ENCODE results near the gene PRRG2. TPM values are rescaled to one million over a fixed set of nuclear protein-coding genes. Genes with fewer than 3 reads are reported as not detected.

The PRRG2 gene
- total and polyA plus RNA-seq, 3 experiments from 2014 or later = 0.24 to 1.2 (median 1.2) TPM

GRCh38 chr19:49579947-49580263 is 1.2 kb upstream of the PRRG2 start:
- peak overlapping the region; percentile 90 to 95 (median 94) for H3K4me3 Mint-ChIP-seq
- H3K9me3 ChIP-seq (ENCODE audit: low read length) = no peaks in the 10 kb centered on the region
- H3K9me3 Mint-ChIP-seq = no peaks in the 10 kb centered on the region
- H3K4me1 Mint-ChIP-seq = peaks cover 27 to 43% (median 39%) of the 10 kb centered on the region in 3 donors
- no peak for DNase-seq
- peak overlapping the region; percentile 93 for H3K4me3 ChIP-seq (ENCODE audit: low read length)
- H3K36me3 Mint-ChIP-seq = peaks cover 0 to 25% (median 3%) of the 10 kb centered on the region in 3 donors
- H3K36me3 ChIP-seq (ENCODE audit: insufficient read depth, low read length) = peaks cover 6% of the 10 kb centered on the region
- no peaks in the 10 kb centered on the region for H3K27me3 Mint-ChIP-seq
- CTCF ChIA-PET = interaction anchor here (1.1 to 4.3 kb wide), 9 partner anchors 9 to 101 kb away, joined by 3 to 29 read pairs (median 4); partner anchors contain the start of genes PRMT1 and RRAS
- peak overlapping the region; percentile 78 for H3K27ac ChIP-seq (ENCODE audit: low read depth, low read length)
- peak overlapping the region; percentile 65 to 98 (median 92) for H3K27ac Mint-ChIP-seq
- no peaks in the 10 kb centered on the region for H3K27me3 ChIP-seq (ENCODE audit: insufficient read depth, low read length, poor library complexity, severe bottlenecking)
- POLR2A ChIA-PET = interaction anchor here (0.6 to 2.6 kb wide), 11 partner anchors 9 to 456 kb away, joined by 3 to 13 read pairs (median 5); partner anchors contain the start of genes BCL2L12, FCGRT, IRF3 and RCN3
- peaks cover 24% of the 10 kb centered on the region for H3K4me1 ChIP-seq (ENCODE audit: insufficient read depth, low read length)

DNA sequence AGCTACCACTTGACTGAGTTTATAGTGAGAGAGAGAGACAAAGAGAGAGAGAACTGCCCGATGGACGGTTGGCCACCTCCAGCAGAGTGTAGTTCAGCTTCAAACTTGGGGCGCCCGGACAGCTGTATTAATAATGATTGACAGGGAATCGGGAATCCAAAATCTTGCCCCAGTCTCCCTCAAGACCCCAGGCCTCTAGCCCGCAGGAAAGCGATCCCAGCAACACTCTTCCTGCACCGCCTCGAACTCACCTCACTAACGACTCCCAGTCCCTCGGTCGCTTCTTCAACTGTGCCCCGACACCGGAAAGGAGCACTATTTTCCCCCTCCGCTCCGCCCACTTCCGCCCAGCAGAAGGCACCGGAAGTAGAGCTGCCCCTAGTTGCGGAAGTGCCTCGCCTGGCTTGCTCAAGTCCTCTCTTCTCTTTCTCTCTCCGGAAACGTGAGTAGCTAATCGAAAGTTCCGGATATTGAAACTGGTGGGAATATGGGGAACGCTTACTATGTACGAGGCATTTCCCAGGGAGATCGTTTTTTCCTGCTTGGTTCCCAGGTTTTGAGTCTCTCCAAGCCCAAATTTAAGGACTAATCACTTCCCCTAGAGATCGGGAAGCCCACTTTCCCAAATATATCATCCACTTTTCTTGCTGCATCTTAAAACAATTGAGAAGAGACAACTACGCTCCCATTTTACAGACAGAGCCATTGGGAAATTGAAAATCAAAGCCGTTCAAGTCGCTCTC is 681 bp upstream of the PRRG2 start, which contains the start of gene NOSIP:
NOSIP (minus strand) TSS at position 293 of the 743 bp plus-strand sequence. CDS start 19,865 bp downstream, outside the sequence.
- CTCF ChIA-PET = interaction anchor here (1.1 to 4.3 kb wide), 9 partner anchors 10 to 100 kb away, joined by 3 to 29 read pairs (median 4); partner anchors contain the start of genes PRMT1 and RRAS
- POLR2A ChIA-PET = interaction anchor here (0.5 to 2.6 kb wide), 15 partner anchors 10 to 455 kb away, joined by 3 to 13 read pairs (median 4); partner anchors contain the start of genes BCL2L12, FCGRT, IRF3 and RCN3
- Histone ChIP-seq H3K9me3 (ENCODE audit: low read length) (no peaks in the 10 kb centered on the region), H3K4me3 (ENCODE audit: low read length) (peak within 1 kb of the TSS; percentile 93), H3K4me1 (ENCODE audit: insufficient read depth, low read length) (peaks cover 24% of the 10 kb centered on the region), H3K36me3 (ENCODE audit: insufficient read depth, low read length) (peaks cover 2% of the 10 kb centered on the region), H3K27me3 (ENCODE audit: insufficient read depth, low read length, poor library complexity, severe bottlenecking) (no peaks in the 10 kb centered on the region), H3K27ac (ENCODE audit: low read depth, low read length) (peak within 1 kb of the TSS; percentile 78)
- H3K9me3 Mint-ChIP-seq = no peaks in the 10 kb centered on the region
- no peaks in the 10 kb centered on the region for H3K27me3 Mint-ChIP-seq
- DNase-seq = peak; percentile 92 to 97 (median 93)
- peak within 1 kb of the TSS; percentile 65 to 98 (median 92) for H3K27ac Mint-ChIP-seq
- H3K36me3 Mint-ChIP-seq = peaks cover 0 to 21% (median 0%) of the 10 kb centered on the region in 3 donors
- H3K4me3 Mint-ChIP-seq = peak within 1 kb of the TSS; percentile 90 to 95 (median 94)
- H3K4me1 Mint-ChIP-seq = peaks cover 27 to 39% (median 35%) of the 10 kb centered on the region in 3 donors

DNA sequence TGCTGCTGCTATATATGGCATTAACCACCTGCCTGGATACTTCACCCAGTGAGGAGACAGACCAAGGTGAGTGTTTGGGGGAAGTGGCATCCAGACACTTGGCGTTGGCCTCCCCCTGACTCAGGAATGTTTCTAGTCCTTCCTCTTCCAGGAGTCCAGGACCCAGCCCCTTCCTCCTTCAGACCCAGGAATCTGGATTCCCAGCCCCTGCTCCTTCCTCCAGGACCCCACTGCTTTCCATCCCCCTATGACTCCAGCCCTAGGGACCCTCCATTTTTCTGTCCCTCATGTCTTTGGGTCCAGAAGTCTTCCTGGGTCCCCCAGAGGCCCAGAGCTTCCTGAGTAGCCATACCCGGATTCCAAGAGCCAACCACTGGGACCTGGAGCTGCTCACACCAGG is 2.1 kb downstream of the PRRG2 start:
- H3K9me3 Mint-ChIP-seq = no peaks in the 10 kb centered on the region
- Histone ChIP-seq H3K4me3 (ENCODE audit: low read length) (no peak overlapping the region), H3K4me1 (ENCODE audit: insufficient read depth, low read length) (peaks cover 19% of the 10 kb centered on the region), H3K9me3 (ENCODE audit: low read length) (no peaks in the 10 kb centered on the region), H3K27ac (ENCODE audit: low read depth, low read length) (no peak overlapping the region), H3K36me3 (ENCODE audit: insufficient read depth, low read length) (no peaks in the 10 kb centered on the region), H3K27me3 (ENCODE audit: insufficient read depth, low read length, poor library complexity, severe bottlenecking) (no peaks in the 10 kb centered on the region)
- peaks cover 0 to 7% (median 0%) of the 10 kb centered on the region in 3 donors for H3K36me3 Mint-ChIP-seq
- DNase-seq = no peak
- H3K27ac Mint-ChIP-seq = no peak overlapping the region
- no peaks in the 10 kb centered on the region for H3K27me3 Mint-ChIP-seq
- POLR2A ChIA-PET = interaction anchor here (0.7 kb wide), 1 partner anchor 151 kb away, joined by 3 read pairs; no protein-coding TSS in a partner anchor
- CTCF ChIA-PET = interaction anchor here (1.1 kb wide), 1 partner anchor 88 kb away, joined by 3 read pairs; no protein-coding TSS in a partner anchor
- H3K4me3 Mint-ChIP-seq = no peak overlapping the region
- H3K4me1 Mint-ChIP-seq = peaks cover 20 to 26% (median 23%) of the 10 kb centered on the region in 3 donors

DNA sequence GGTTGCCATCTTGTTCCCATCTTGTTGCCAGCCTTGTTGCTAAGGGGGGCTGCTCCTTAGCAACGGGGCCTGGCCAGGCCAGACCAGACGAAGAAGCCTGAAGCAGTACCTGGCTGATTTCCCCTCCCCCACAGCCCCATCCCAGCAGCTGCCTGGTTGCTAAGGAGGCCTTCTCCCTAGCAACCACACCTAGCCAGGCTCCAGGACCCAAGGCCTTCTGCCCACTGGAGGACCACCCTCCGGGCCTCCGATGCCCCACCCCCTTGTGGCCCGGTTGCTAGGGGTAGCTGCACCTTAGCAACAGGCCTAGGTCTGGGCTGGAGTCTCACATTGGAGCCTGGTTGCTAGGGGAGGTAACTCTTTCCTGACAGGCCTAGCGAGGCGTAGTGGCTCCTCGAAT is 3.9 kb downstream of the PRRG2 start:
- H3K27ac Mint-ChIP-seq = no peak overlapping the region
- no peak overlapping the region for H3K27ac ChIP-seq (ENCODE audit: low read depth, low read length)
- H3K9me3 ChIP-seq (ENCODE audit: low read length) = no peaks in the 10 kb centered on the region
- DNase-seq = no peak
- H3K27me3 Mint-ChIP-seq = no peaks in the 10 kb centered on the region
- ChIA-PET POLR2A (no interaction called here), CTCF (no interaction called here)
- no peak overlapping the region for H3K4me3 Mint-ChIP-seq
- H3K4me1 ChIP-seq (ENCODE audit: insufficient read depth, low read length) = peaks cover 6% of the 10 kb centered on the region
- no peak overlapping the region for H3K4me3 ChIP-seq (ENCODE audit: low read length)
- H3K36me3 Mint-ChIP-seq = peaks cover 0 to 3% (median 0%) of the 10 kb centered on the region in 3 donors
- H3K4me1 Mint-ChIP-seq = peaks cover 15 to 24% (median 20%) of the 10 kb centered on the region in 3 donors
- H3K9me3 Mint-ChIP-seq = no peaks in the 10 kb centered on the region
- no peaks in the 10 kb centered on the region for H3K27me3 ChIP-seq (ENCODE audit: insufficient read depth, low read length, poor library complexity, severe bottlenecking)
- H3K36me3 ChIP-seq (ENCODE audit: insufficient read depth, low read length) = no peaks in the 10 kb centered on the region

- Mint-ChIP-seq H3K4me1 (peaks cover 14 to 19% (median 14%) of the 10 kb centered on the region in 3 donors), H3K36me3 (peaks cover 0 to 9% (median 0%) of the 10 kb centered on the region in 3 donors), H3K4me3 (no peak overlapping the region), H3K9me3 (no peaks in the 10 kb centered on the region), H3K27ac (no peak overlapping the region), H3K27me3 (peaks cover 0 to 1% of the 10 kb centered on the region in 2 donors)
- no peak for DNase-seq
- H3K27me3 ChIP-seq (ENCODE audit: insufficient read depth, low read length, poor library complexity, severe bottlenecking) = no peaks in the 10 kb centered on the region
- H3K27ac ChIP-seq (ENCODE audit: low read depth, low read length) = no peak overlapping the region
- CTCF ChIA-PET = no interaction called here
- POLR2A ChIA-PET = interaction anchor here (0.6 kb wide), 1 partner anchor 127 kb away, joined by 4 read pairs; no protein-coding TSS in a partner anchor
- peaks cover 6% of the 10 kb centered on the region for H3K4me1 ChIP-seq (ENCODE audit: insufficient read depth, low read length)
- H3K36me3 ChIP-seq (ENCODE audit: insufficient read depth, low read length) = no peaks in the 10 kb centered on the region
- H3K9me3 ChIP-seq (ENCODE audit: low read length) = no peaks in the 10 kb centered on the region
- H3K4me3 ChIP-seq (ENCODE audit: low read length) = no peak overlapping the region
These were observed 6.1 kb downstream of the PRRG2 start for GRCh38 chr19:49587227-49587626.

DNA sequence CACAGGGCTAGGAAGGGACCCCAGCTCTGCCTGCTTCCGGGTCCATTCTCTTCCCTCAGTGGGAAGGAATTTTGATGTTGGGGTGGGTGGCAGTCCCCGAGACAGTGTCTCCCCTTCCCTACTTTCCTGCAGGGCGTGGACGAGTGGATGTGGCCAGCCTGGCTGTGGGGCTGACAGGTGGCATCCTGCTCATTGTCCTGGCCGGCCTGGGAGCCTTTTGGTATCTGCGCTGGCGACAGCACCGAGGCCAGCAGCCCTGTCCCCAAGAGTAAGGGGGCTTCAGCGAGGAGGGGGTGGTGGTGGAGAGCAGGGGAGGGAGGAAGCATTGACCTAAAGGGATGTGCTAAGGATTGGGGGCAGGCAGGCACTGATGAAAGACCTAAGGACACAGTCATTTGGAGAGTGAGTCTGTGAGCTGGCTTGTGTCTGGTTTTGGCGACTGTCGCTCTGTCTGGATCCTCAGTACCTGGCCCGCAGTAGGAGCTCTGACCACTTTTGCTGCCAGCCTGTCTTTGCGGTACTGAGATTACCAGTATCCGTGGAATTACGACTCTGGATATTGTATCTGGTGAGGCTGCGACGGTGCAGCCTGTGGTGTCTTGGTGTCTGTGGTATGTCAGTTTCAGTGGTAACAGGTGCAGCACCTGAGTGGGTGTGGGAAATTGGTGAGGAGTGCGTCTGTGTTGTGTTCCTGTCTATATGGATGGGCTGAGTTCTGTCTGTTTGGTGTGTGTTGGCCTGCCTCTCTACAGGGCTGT is 7.4 kb downstream of the PRRG2 start:
- Mint-ChIP-seq H3K4me3 (peak overlapping the region in 2 of 7 donors; percentile 23 to 72), H3K27me3 (peaks cover 0 to 5% of the 10 kb centered on the region in 2 donors), H3K27ac (peak overlapping the region; percentile 17 to 89 (median 61)), H3K36me3 (peaks cover 0 to 17% (median 2%) of the 10 kb centered on the region in 3 donors), H3K9me3 (no peaks in the 10 kb centered on the region), H3K4me1 (peaks cover 26 to 32% (median 27%) of the 10 kb centered on the region in 3 donors)
- no peak overlapping the region for H3K4me3 ChIP-seq (ENCODE audit: low read length)
- peaks cover under 1% of the 10 kb centered on the region for H3K36me3 ChIP-seq (ENCODE audit: insufficient read depth, low read length)
- no peaks in the 10 kb centered on the region for H3K9me3 ChIP-seq (ENCODE audit: low read length)
- ChIA-PET POLR2A (interaction anchor here (0.6 to 0.7 kb wide), 2 partner anchors 19 to 54 kb away, joined by 3 to 5 read pairs; no protein-coding TSS in a partner anchor), CTCF (interaction anchor here (0.7 to 1.0 kb wide), 2 partner anchors 82 to 128 kb away, joined by 3 read pairs; no protein-coding TSS in a partner anchor)
- H3K27ac ChIP-seq (ENCODE audit: low read depth, low read length) = no peak overlapping the region
- H3K27me3 ChIP-seq (ENCODE audit: insufficient read depth, low read length, poor library complexity, severe bottlenecking) = no peaks in the 10 kb centered on the region
- peaks cover 18% of the 10 kb centered on the region for H3K4me1 ChIP-seq (ENCODE audit: insufficient read depth, low read length)
- DNase-seq = peak in 2 of 5 donors; percentile 42 to 54

DNA sequence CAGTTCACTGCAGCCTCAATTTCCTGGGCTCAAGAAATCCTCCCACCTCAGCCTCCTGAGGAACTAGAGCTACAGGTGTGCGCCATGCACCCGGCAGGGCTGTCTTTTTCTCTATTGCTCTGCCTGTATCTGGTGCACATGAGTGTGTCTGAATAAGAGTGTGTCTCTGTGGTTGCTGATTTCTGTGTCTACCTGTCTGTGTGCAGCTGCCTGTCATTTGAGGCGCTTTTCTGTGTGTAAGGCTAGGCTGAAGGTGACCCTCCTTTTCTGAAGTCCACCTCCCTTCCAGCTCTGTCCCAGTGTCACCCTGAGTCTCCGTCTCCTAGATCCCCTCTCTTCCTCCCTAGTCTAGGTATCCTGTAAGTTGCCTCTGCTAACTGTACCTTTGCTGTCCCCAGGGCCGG is 8.4 kb downstream of the PRRG2 start:
- H3K27ac Mint-ChIP-seq = peak overlapping the region in 7 of 8 donors; percentile 31 to 95 (median 86)
- DNase-seq = no peak
- H3K9me3 Mint-ChIP-seq = no peaks in the 10 kb centered on the region
- Histone ChIP-seq H3K27ac (ENCODE audit: low read depth, low read length) (no peak overlapping the region), H3K9me3 (ENCODE audit: low read length) (no peaks in the 10 kb centered on the region), H3K4me3 (ENCODE audit: low read length) (no peak overlapping the region), H3K36me3 (ENCODE audit: insufficient read depth, low read length) (peaks cover 8% of the 10 kb centered on the region), H3K4me1 (ENCODE audit: insufficient read depth, low read length) (peaks cover 26% of the 10 kb centered on the region), H3K27me3 (ENCODE audit: insufficient read depth, low read length, poor library complexity, severe bottlenecking) (no peaks in the 10 kb centered on the region)
- peak overlapping the region in 3 of 7 donors; percentile 27 to 85 (median 56) for H3K4me3 Mint-ChIP-seq
- ChIA-PET CTCF (interaction anchor here (0.8 to 1.5 kb wide), 4 partner anchors 8 to 87 kb away, joined by 3 to 6 read pairs (median 4); partner anchors contain the start of gene PRRG2), POLR2A (interaction anchor here (0.5 to 1.5 kb wide), 6 partner anchors 9 to 340 kb away, joined by 3 to 23 read pairs (median 6); partner anchors contain the start of genes NOSIP, PRRG2, RPS11 and RRAS)
- H3K27me3 Mint-ChIP-seq = peaks cover 0 to 5% of the 10 kb centered on the region in 2 donors
- H3K36me3 Mint-ChIP-seq = peaks cover 0 to 26% (median 8%) of the 10 kb centered on the region in 3 donors
- H3K4me1 Mint-ChIP-seq = peaks cover 33 to 42% (median 34%) of the 10 kb centered on the region in 3 donors

All from CD8-positive, alpha-beta memory T cell (primary cell).